CD4-positive, alpha-beta T cell (primary cell): Measurements from ENCODE around the gene SH2D5. TPM values are rescaled to one million over a fixed set of nuclear protein-coding genes. Genes with fewer than 3 reads are reported as not detected.

Source experiments
- ATAC-seq: fragments of 200-7000 bp; cut with Tn5 transposase; one replicate; pipeline ENCODE4 v1.10.0; 2022; ENCODE audit warnings: mild to moderate bottlenecking; ENCODE audit not compliant: poor library complexity
- CTCF ChIA-PET: fragments of 350-600 bp; sonication (Branson Sonifier 250); formaldehyde crosslinking; loops from one replicate; lab custom pipeline; 2021; ENCODE audit warnings: antibody characterized with exemption, inconsistent platforms; lab: Charles Lee
- POLR2A ChIA-PET: fragments of 350-600 bp; sonication (Branson Sonifier 250); formaldehyde crosslinking; loops from one replicate; lab custom pipeline; 2021; ENCODE audit warnings: antibody characterized with exemption, inconsistent platforms; lab: Charles Lee
- DNase-seq, 14 experiments: peaks; one replicate each; pipeline ENCODE4 v3.0.0-alpha.2; 2013 to 2020; ENCODE audit warnings: mixed read lengths in 2 of 14
- H3K27ac ChIP-seq, 2 donors: one replicate each; pipeline versions ENCODE4 v1.5.1 to v1.7.0; 2013; ENCODE audit warnings: low read length in 2 of 2, low read depth in 1 of 2, mild to moderate bottlenecking in 1 of 2
- H3K27me3 ChIP-seq, 2 experiments: 1 replicate in 1 of 2; 2 replicates in 1 of 2; pipeline versions ENCODE4 v1.6.1 to v1.7.0; 2013; ENCODE audit warnings: low read length in 2 of 2, control low read depth in 1 of 2, mild to moderate bottlenecking in 1 of 2, moderate library complexity in 1 of 2; ENCODE audit not compliant: insufficient read depth in 2 of 2, control insufficient read depth in 1 of 2
- H3K36me3 ChIP-seq: one replicate; pipeline ENCODE4 v1.6.1; 2013; ENCODE audit warnings: low read length, control low read depth; ENCODE audit not compliant: insufficient read depth
- H3K4me1 ChIP-seq: one replicate; pipeline ENCODE4 v1.6.1; 2013; ENCODE audit warnings: low read length, control low read depth; ENCODE audit not compliant: insufficient read depth
- H3K4me3 ChIP-seq: one replicate; pipeline ENCODE4 v1.5.1; 2013; ENCODE audit warnings: mild to moderate bottlenecking, low read length, moderate library complexity
- H3K9me3 ChIP-seq, 2 experiments: 1 replicate in 1 of 2; 2 replicates in 1 of 2; pipeline versions ENCODE4 v1.6.1 to v1.7.0; 2013; ENCODE audit warnings: low read length in 2 of 2, mild to moderate bottlenecking in 2 of 2, control low read depth in 1 of 2, moderate library complexity in 1 of 2; ENCODE audit not compliant: control insufficient read depth in 1 of 2, insufficient read depth in 1 of 2
- H3K27ac Mint-ChIP-seq: one replicate; pipeline ENCODE4 v1.8.0; 2020; ENCODE audit warnings: mixed read lengths
- H3K27me3 Mint-ChIP-seq: one replicate; pipeline ENCODE4 v1.8.0; 2021; ENCODE audit warnings: mixed read lengths
- H3K36me3 Mint-ChIP-seq: one replicate; pipeline ENCODE4 v1.8.0; 2021; ENCODE audit warnings: low read depth, mixed read lengths
- H3K4me1 Mint-ChIP-seq: one replicate; pipeline ENCODE4 v1.8.0; 2021; ENCODE audit warnings: low read depth, mixed read lengths
- H3K4me3 Mint-ChIP-seq: one replicate; pipeline ENCODE4 v1.8.0; 2020; ENCODE audit warnings: mild to moderate bottlenecking, mixed read lengths
- H3K9me3 Mint-ChIP-seq: one replicate; pipeline ENCODE4 v1.8.0; 2020; ENCODE audit warnings: mixed read lengths
- intact Hi-C, 2 experiments: fragments of 100-400 bp; cut with DNase I in 1 of 2; cut with micrococcal nuclease in 1 of 2; formaldehyde crosslinking; loops; one replicate each; pipeline versions ENCODE4 v1.15.1 to v1.9.0; 2023 to 2025; cut with DNase I, micrococcal nuclease
- total RNA-seq, 174 experiments: library from RNA in 2 of 174; stranded (reverse) in 2 of 174; gene quantifications; one replicate each; pipeline ENCODE4 v1.2.3 and lab custom pipeline; 2021 to 2026
- TF ChIP-seq, protein P1 (sequence below): fragments of 200-600 bp; IDR thresholded peaks from one replicate; pipeline ENCODE4 v1.8.0; 2022; ENCODE audit warnings: antibody characterized with exemption, mild to moderate bottlenecking

Gene SH2D5
- total RNA-seq, 2 experiments from 2014 or later: 0.08 TPM; not detected in 1

DNA sequence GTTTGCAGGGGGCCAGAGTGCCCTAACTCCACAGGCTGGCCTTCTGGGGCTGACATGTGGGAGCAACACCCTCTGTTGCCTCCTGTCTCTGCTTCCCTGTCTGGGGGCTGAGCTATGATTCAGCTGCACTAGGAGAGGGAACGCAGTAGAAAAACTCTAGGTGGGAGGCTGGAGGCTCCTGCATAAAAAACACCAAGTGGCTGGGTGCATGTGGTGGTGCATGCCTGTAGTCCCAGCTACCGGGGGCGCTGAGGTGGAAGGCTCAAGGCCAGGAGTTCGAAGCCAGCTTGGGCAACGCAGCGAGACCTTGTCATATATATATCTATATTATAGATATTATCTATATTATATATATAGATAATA, 20.3 kb downstream of the SH2D5 start:
- Mint-ChIP-seq H3K9me3 (no peaks in the 10 kb centered on the region), H3K27me3 (peaks cover 25% of the 10 kb centered on the region), H3K36me3 (no peaks in the 10 kb centered on the region), H3K27ac (no peak overlapping the region), H3K4me1 (peaks cover 9% of the 10 kb centered on the region), H3K4me3 (no peak overlapping the region)
- POLR2A ChIA-PET: no interaction called here
- H3K4me3 ChIP-seq: no peak overlapping the region
- CTCF ChIA-PET: no interaction called here
- intact Hi-C loops: no loop called here
- TF ChIP-seq, protein P1, sequence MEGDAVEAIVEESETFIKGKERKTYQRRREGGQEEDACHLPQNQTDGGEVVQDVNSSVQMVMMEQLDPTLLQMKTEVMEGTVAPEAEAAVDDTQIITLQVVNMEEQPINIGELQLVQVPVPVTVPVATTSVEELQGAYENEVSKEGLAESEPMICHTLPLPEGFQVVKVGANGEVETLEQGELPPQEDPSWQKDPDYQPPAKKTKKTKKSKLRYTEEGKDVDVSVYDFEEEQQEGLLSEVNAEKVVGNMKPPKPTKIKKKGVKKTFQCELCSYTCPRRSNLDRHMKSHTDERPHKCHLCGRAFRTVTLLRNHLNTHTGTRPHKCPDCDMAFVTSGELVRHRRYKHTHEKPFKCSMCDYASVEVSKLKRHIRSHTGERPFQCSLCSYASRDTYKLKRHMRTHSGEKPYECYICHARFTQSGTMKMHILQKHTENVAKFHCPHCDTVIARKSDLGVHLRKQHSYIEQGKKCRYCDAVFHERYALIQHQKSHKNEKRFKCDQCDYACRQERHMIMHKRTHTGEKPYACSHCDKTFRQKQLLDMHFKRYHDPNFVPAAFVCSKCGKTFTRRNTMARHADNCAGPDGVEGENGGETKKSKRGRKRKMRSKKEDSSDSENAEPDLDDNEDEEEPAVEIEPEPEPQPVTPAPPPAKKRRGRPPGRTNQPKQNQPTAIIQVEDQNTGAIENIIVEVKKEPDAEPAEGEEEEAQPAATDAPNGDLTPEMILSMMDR: no peak
- H3K36me3 ChIP-seq: no peaks in the 10 kb centered on the region
- H3K27ac ChIP-seq: no peak overlapping the region
- DNase-seq (no peak), ATAC-seq (no peak)
- H3K4me1 ChIP-seq: peaks cover 6% of the 10 kb centered on the region
- H3K27me3 ChIP-seq: peaks cover 17 to 19% of the 10 kb centered on the region in 2 experiments
- H3K9me3 ChIP-seq: peaks cover 0 to 9% of the 10 kb centered on the region in 2 experiments

- no peak overlapping the region for H3K4me3 Mint-ChIP-seq
- H3K36me3 ChIP-seq: no peaks in the 10 kb centered on the region
- H3K9me3 Mint-ChIP-seq: no peaks in the 10 kb centered on the region
- peaks cover 0 to 5% of the 10 kb centered on the region in 2 experiments for H3K9me3 ChIP-seq
- TF ChIP-seq, protein P1: no peak
- H3K4me3 ChIP-seq: no peak overlapping the region
- DNase-seq: no peak
- H3K27ac ChIP-seq: no peak overlapping the region
- H3K4me1 Mint-ChIP-seq: peaks cover 5% of the 10 kb centered on the region
- ChIA-PET POLR2A (no interaction called here), CTCF (no interaction called here)
- H3K27me3 ChIP-seq: peaks cover 12 to 13% of the 10 kb centered on the region in 2 experiments
- no peak overlapping the region for H3K27ac Mint-ChIP-seq
- intact Hi-C loops: no loop called here
- H3K27me3 Mint-ChIP-seq: peaks cover 23% of the 10 kb centered on the region
- no peaks in the 10 kb centered on the region for H3K36me3 Mint-ChIP-seq
- no peak for ATAC-seq
- no peaks in the 10 kb centered on the region for H3K4me1 ChIP-seq
Observed at GRCh38 chr1:20711285-20712214, 21.0 kb downstream of the SH2D5 start.

GRCh38 chr1:20710469-20711284, 21.8 kb downstream of the SH2D5 start:
- intact Hi-C loops: no loop called here
- H3K4me1 Mint-ChIP-seq: no peaks in the 10 kb centered on the region
- H3K36me3 Mint-ChIP-seq: no peaks in the 10 kb centered on the region
- POLR2A ChIA-PET: no interaction called here
- peaks cover 5 to 7% of the 10 kb centered on the region in 2 experiments for H3K27me3 ChIP-seq
- H3K27me3 Mint-ChIP-seq: peaks cover 15% of the 10 kb centered on the region
- H3K4me3 Mint-ChIP-seq: no peak overlapping the region
- no peaks in the 10 kb centered on the region for H3K4me1 ChIP-seq
- no peaks in the 10 kb centered on the region for H3K36me3 ChIP-seq
- no peak overlapping the region for H3K27ac ChIP-seq
- H3K27ac Mint-ChIP-seq: no peak overlapping the region
- DNase-seq (no peak), ATAC-seq (no peak)
- CTCF ChIA-PET: no interaction called here
- TF ChIP-seq, protein P1: no peak
- H3K9me3 Mint-ChIP-seq: no peaks in the 10 kb centered on the region
- H3K9me3 ChIP-seq: peaks cover 0 to 5% of the 10 kb centered on the region in 2 experiments
- H3K4me3 ChIP-seq: no peak overlapping the region
